Osteoblast (primary cell): Measurements from ENCODE around the gene UGT1A7. TPM values are rescaled to one million over a fixed set of nuclear protein-coding genes. Genes with fewer than 3 reads are reported as not detected.

Experiments used
- DNase-seq: peaks from one replicate; pipeline ENCODE4 v3.0.0; 2011; ENCODE audit warnings: low spot score, mixed read lengths; ENCODE audit not compliant: insufficient read length; ENCODE audit errors: missing footprints
- H2AFZ ChIP-seq: 2 replicates; pipeline ENCODE4 v1.6.0; 2011; ENCODE audit warnings: mild to moderate bottlenecking, low read length
- H3K27ac ChIP-seq: 2 replicates; pipeline ENCODE4 v1.5.1; 2011; ENCODE audit warnings: mild to moderate bottlenecking, low read depth, low read length, moderate library complexity
- H3K27me3 ChIP-seq: 2 replicates; pipeline ENCODE4 v1.6.0; 2012; ENCODE audit warnings: mild to moderate bottlenecking, control low read depth, inconsistent platforms, low read length, moderate library complexity; ENCODE audit not compliant: insufficient read depth
- H3K36me3 ChIP-seq: 2 replicates; pipeline ENCODE4 v1.5.1; 2011; ENCODE audit warnings: mild to moderate bottlenecking, low read length, control low read depth, moderate library complexity; ENCODE audit not compliant: insufficient read depth
- H3K4me1 ChIP-seq: 2 replicates; pipeline ENCODE4 v1.5.1; 2011; ENCODE audit warnings: mild to moderate bottlenecking, low read length, control low read depth, moderate library complexity; ENCODE audit not compliant: insufficient read depth
- H3K4me2 ChIP-seq: 2 replicates; pipeline ENCODE4 v1.6.0; 2011; ENCODE audit warnings: mild to moderate bottlenecking, low read length; ENCODE audit not compliant: insufficient read depth
- H3K4me3 ChIP-seq: fragments of 200-600 bp; sonication (generic); 3 replicates; pipeline ENCODE4 v1.5.1; 2012; ENCODE audit warnings: mild to moderate bottlenecking, low read length, inconsistent platforms; ENCODE audit not compliant: insufficient read depth
- H3K79me2 ChIP-seq: 2 replicates; pipeline ENCODE4 v1.6.0; 2012; ENCODE audit warnings: mild to moderate bottlenecking, low read length, control low read depth, inconsistent platforms; ENCODE audit not compliant: insufficient read depth
- H3K9me3 ChIP-seq: 2 replicates; pipeline ENCODE4 v1.5.1; 2011; ENCODE audit warnings: low read depth, low read length, control low read depth
- H4K20me1 ChIP-seq: 2 replicates; pipeline ENCODE4 v1.6.0; 2012; ENCODE audit warnings: mild to moderate bottlenecking, low read length, control low read depth; ENCODE audit not compliant: insufficient read depth
- total RNA-seq: library from RNA; depleted of rRNA; stranded (reverse); fragments of >200 nt; gene quantifications from 2 replicates; pipeline ENCODE4 v1.2.3, GENCODE V29; 2012
- TF ChIP-seq, protein P1 (sequence below): IDR thresholded peaks from 2 replicates; pipeline ENCODE4 v1.5.1; 2011; ENCODE audit warnings: mild to moderate bottlenecking, low read depth, low read length, moderate library complexity; ENCODE audit errors: extremely low read depth

The UGT1A7 gene
- total RNA-seq, 1 donor, result not detected

- no peaks in the 10 kb centered on the region for H4K20me1 ChIP-seq
- no peaks in the 10 kb centered on the region for H3K9me3 ChIP-seq
- H3K4me1 ChIP-seq, result no peaks in the 10 kb centered on the region
- TF ChIP-seq, protein P1, sequence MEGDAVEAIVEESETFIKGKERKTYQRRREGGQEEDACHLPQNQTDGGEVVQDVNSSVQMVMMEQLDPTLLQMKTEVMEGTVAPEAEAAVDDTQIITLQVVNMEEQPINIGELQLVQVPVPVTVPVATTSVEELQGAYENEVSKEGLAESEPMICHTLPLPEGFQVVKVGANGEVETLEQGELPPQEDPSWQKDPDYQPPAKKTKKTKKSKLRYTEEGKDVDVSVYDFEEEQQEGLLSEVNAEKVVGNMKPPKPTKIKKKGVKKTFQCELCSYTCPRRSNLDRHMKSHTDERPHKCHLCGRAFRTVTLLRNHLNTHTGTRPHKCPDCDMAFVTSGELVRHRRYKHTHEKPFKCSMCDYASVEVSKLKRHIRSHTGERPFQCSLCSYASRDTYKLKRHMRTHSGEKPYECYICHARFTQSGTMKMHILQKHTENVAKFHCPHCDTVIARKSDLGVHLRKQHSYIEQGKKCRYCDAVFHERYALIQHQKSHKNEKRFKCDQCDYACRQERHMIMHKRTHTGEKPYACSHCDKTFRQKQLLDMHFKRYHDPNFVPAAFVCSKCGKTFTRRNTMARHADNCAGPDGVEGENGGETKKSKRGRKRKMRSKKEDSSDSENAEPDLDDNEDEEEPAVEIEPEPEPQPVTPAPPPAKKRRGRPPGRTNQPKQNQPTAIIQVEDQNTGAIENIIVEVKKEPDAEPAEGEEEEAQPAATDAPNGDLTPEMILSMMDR, result no peak
- no peak overlapping the region for H3K27ac ChIP-seq
- DNase-seq, result no peak
- no peaks in the 10 kb centered on the region for H3K27me3 ChIP-seq
- H3K4me2 ChIP-seq, result no peak overlapping the region
- H2AFZ ChIP-seq, result no peak overlapping the region
- H3K4me3 ChIP-seq, result no peak overlapping the region
- H3K36me3 ChIP-seq, result no peaks in the 10 kb centered on the region
- H3K79me2 ChIP-seq, result no peaks in the 10 kb centered on the region
Measured at GRCh38 chr2:233791883-233792329, 110.2 kb downstream of the UGT1A7 start.

DNA sequence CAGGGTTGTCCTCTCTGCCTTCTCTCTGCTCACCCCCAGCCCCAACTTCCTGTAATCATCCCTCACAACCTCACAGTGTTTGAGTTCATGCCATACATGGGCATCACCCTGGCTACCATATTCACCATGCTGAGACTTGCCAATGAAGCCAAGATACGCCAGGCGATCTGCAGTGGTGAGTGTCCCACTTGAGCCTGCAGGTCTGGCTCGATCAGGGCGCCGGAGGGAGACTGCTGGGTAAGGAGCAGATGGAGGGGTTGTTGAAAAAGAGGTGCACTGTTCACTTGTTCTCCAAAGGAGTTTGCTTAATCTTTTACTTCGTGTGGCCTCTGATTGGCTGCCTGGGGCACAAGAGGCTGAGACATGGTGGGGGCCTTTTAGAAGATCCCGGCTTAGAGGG, 111.0 kb downstream of the UGT1A7 start:
- no peak for DNase-seq
- Histone ChIP-seq H3K4me2 (no peak overlapping the region), H3K4me3 (no peak overlapping the region), H3K4me1 (no peaks in the 10 kb centered on the region), H3K27me3 (no peaks in the 10 kb centered on the region), H3K79me2 (no peaks in the 10 kb centered on the region), H3K9me3 (no peaks in the 10 kb centered on the region), H2AFZ (no peak overlapping the region), H3K27ac (no peak overlapping the region), H4K20me1 (no peaks in the 10 kb centered on the region), H3K36me3 (no peaks in the 10 kb centered on the region)
- TF ChIP-seq, protein P1, result no peak

DNA sequence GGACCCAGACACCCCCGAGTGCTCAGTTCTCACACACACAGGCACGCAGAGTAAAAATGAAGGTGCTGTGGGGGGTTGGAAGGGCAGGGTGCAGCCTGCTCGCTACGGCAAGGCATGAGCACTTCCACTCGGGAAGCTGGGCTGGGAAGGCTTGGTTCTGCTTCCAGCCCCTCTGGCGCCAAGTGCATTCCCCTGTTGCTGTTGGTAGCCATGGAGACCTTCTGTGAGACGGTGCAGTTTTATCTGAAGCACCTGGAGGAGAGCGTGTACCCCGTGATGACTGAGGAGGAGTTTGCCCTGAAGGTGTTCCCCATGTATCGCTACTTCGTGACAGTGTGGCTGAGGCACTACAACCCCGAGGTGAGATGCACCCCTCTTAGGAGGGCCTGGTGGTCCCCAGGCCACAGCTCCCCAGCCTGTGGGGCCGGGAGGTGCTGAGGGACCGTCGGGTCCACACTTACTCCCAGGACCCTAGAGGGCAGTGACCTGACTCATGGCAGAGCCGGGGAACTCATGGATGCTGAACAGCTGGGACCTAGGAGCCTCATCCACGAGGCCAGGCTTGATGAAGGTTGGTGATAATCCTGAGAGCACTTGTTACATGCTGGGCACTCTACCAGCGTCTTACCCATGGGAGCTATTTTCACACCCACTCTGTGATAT, 111.9 kb downstream of the UGT1A7 start:
- no peak overlapping the region for H3K4me3 ChIP-seq
- H2AFZ ChIP-seq, result no peak overlapping the region
- H3K79me2 ChIP-seq, result no peaks in the 10 kb centered on the region
- H3K4me2 ChIP-seq, result no peak overlapping the region
- H3K9me3 ChIP-seq, result no peaks in the 10 kb centered on the region
- peak; percentile 63 for DNase-seq
- H3K36me3 ChIP-seq, result no peaks in the 10 kb centered on the region
- H3K4me1 ChIP-seq, result no peaks in the 10 kb centered on the region
- TF ChIP-seq, protein P1, result no peak
- H4K20me1 ChIP-seq, result no peaks in the 10 kb centered on the region
- H3K27me3 ChIP-seq, result no peaks in the 10 kb centered on the region
- H3K27ac ChIP-seq, result no peak overlapping the region

DNA sequence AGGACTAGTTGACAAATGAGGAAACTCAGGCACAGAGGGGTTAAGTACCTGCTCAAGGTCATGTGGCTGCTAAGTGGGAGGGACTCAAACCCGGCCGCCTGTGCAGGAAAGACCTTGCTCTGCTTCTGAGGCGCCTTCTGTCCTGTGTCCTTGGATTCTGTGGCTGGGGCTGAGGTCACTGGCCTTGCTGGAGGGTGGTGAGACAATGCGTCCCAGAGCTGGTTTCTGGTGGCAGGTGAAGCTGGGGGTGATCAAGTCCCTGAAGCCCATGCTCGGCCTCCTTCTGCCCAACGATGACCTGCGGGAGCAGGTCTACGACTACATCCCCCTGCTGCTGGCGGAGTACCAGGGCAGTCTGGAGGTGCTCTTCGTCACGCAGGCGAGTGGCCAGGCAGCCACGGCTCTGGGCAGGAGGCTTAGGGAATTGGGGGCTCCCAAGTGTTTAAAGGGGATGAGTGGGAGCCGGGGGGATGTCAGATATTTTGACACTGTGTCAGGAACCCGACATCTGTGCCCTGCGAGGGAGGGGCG, 112.5 kb downstream of the UGT1A7 start:
- Histone ChIP-seq H3K36me3 (no peaks in the 10 kb centered on the region), H3K27me3 (no peaks in the 10 kb centered on the region), H3K9me3 (no peaks in the 10 kb centered on the region), H3K4me3 (no peak overlapping the region), H3K4me1 (no peaks in the 10 kb centered on the region), H3K79me2 (no peaks in the 10 kb centered on the region), H2AFZ (no peak overlapping the region), H3K4me2 (no peak overlapping the region), H4K20me1 (no peaks in the 10 kb centered on the region), H3K27ac (no peak overlapping the region)
- TF ChIP-seq, protein P1, result no peak
- peak; percentile 51 for DNase-seq
